NCI-H82 (cell line): ENCODE data around the gene ZNF195.
"Not testable (repeated sequence)": the region's sequence is repeated elsewhere in the genome, so short reads cannot be mapped to it uniquely, and the experiment has no call there.

Experiments
- DNase-seq: peaks from one replicate; lab custom pipeline; 2025; lab: John Stamatoyannopoulos, UW

Gene ZNF195

GRCh38 chr11:3347127-3347526, 31.8 kb downstream of the ZNF195 start:
- DNase-seq = no peak

GRCh38 chr11:3346587-3346986, 32.4 kb downstream of the ZNF195 start:
- no peak for DNase-seq

DNA sequence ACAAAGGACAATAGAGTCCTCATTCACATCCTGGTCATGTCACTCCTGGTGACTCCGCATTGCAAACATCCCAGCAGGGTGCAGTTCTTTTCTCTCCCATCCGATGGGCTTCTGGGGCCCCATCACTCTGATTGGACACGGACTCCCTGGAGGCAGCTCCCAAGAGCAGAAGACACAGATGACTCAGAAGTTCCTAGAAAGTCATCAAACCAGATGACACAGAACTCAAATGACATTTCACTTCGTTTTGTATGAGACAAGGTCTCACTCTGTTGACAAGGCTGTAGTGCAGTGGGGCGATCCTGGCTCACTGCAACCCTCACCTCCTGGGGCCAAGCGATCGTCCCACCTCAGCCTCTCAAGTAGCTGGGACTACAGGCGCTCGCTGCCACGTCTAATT, 33.2 kb downstream of the ZNF195 start:
- no peak for DNase-seq

DNA sequence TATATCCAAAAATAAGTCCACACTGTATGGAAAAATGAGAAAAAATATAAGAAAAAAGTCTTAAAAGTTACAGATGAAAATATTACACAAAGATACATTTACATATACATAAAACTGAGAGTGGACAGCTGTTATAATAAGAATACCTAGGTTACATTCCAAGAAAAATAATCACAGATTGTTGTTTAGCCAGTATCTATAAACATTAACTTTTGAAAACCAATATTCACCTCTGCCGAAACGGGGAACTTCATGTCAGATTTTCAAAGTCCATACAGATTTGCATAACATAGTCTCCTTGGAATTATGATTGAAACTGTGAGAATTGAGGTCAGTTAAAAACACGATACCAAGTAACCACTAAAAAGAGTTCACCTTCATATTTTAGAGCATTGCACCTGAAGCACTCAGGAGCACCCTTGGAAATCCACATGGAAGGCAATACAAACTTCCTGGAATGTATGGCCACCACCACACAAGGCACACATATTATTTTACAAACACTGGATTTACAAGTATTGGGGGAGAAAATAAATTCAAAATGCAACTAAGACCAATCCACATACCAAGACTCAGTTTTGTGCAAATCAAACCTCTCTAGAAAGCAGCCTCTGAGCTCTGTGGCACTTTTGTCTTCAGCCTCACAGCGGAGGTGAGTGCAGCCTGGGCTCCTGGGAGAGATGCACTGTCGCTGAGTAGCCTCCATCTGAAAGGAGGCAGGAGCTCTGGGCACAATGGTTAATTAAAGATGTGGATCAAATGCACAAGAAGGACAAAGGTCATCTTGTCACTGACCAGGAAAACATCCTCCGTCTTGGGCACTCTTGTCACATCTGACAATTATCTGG, 34.4 kb downstream of the ZNF195 start:
- DNase-seq = no peak

- no peak for DNase-seq
Observed at GRCh38 chr11:3342709-3343108, 36.2 kb downstream of the ZNF195 start.

GRCh38 chr11:3341298-3341697, 37.6 kb downstream of the ZNF195 start:
- peak; percentile 41 for DNase-seq

GRCh38 chr11:3340025-3340424, 38.9 kb downstream of the ZNF195 start:
- DNase-seq = no peak

GRCh38 chr11:3339340-3339624, 39.7 kb downstream of the ZNF195 start:
- DNase-seq = no peak

- no peak for DNase-seq
Observed at GRCh38 chr11:3338569-3339339, 40.2 kb downstream of the ZNF195 start.

DNA sequence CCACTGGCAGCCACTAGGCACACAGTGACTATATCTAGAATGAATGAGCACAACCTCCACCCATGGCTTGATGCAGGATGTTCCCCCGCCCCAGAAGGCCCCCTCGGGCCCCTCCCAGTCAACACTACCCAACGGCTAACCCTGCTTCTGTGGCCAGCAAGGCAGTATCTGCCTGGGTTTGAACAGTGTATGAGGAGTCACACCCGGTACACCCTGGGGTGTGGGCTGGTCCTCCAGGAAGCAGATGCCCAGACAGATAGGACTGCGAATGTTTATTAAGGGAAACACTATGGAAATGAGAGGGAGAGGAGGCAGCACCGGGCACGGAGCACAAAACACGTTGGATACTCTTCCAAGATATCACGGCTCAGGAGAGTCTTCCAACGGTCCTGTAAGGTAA, 42.5 kb downstream of the ZNF195 start:
- DNase-seq = not testable (repeated sequence)

- DNase-seq = not testable (repeated sequence)
Observed at GRCh38 chr11:3333157-3333556, 45.8 kb downstream of the ZNF195 start.

- DNase-seq = not testable (repeated sequence)
Observed at GRCh38 chr11:3331078-3331477, 47.9 kb downstream of the ZNF195 start.

DNA sequence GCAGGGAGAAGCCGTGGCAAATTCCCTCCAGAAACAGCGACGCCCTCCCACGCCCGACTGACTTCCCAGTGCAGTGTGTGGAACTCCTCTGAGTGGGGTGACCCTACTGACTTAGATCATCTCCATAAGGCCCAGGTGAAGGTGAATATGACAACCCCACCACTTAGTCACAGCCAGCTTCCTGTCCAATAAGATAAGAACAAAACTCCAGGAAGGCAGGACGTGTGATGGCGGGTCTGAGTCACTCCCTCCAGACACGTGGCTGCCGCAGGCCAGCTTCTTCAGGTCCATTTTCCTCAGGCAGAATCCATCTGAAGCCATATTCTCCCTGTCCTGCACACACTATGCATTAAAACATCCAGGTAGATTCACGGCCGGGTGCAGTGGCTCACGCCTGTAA, 48.9 kb downstream of the ZNF195 start:
- not testable (repeated sequence) for DNase-seq

DNA sequence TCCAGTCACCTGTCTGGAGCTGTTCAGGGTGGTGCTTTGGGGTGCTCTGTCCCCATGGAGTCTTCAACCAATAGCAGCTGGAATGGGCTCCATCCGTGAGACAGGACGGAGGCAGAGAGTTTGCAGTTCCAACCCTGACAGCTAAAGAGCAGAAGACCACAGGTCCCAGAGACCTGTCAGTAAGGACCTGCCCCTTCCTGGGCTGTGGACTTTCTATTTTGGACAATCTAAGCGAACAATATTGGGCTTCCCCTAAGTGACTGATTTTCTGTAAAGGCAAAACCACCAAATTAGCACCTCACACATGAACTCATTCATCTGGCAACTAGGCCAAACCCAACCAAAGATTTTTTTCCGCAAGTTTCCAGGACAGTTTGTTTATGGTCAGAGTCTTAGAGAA, 50.4 kb downstream of the ZNF195 start:
- not testable (repeated sequence) for DNase-seq

GRCh38 chr11:3326450-3326849, 52.5 kb downstream of the ZNF195 start:
- not testable (repeated sequence) for DNase-seq

DNA sequence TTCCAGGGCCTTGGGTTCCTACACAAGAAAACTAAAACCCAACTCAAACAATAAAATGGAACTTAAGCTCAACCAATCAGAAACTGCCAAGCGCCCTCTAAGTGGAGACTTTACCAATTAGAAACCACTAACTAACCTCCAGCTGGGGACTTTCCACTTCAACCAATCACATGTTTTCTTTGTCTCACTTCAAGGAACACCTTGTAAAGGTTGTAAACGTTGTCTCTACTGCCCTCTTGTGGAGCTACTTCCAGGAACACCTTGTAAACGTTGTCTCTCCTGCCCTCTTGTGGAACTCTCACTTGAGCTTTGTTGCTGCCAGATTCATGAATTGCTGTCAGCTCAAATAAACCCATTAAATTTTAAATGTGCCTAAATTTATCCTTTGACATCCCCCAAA, 54.2 kb downstream of the ZNF195 start:
- DNase-seq = not testable (repeated sequence)
